Body of pancreas (tissue), 4 donors: Measurements from ENCODE around the gene GLI1. TPM values are rescaled to one million over a fixed set of nuclear protein-coding genes. Genes with fewer than 3 reads are reported as not detected.
A peak's percentile ranks its signal among the peaks of the same experiment; 100 is the strongest.

Experiments
- ATAC-seq: fragments of 150-250 bp; one replicate; pipeline ENCODE4 v1.9.1; 2016
- DNase-seq, 4 donors: peaks; one replicate each; pipeline ENCODE4 v3.0.0-alpha.2; 2019
- H3K27ac ChIP-seq, 4 donors: fragments of 200-600 bp; sonication (generic); 1 replicate in 3 of 4; 2 replicates in 1 of 4; pipeline versions ENCODE4 v1.5.1 to v1.6.1; 2016 to 2019; ENCODE audit warnings: mild to moderate bottlenecking in 1 of 4, mixed read lengths in 1 of 4, moderate library complexity in 1 of 4
- H3K27me3 ChIP-seq, 2 donors: fragments of 200-600 bp; sonication (generic); one replicate each; pipeline ENCODE4 v1.6.0; 2016; ENCODE audit warnings: mild to moderate bottlenecking in 1 of 2
- H3K36me3 ChIP-seq, 2 donors: fragments of 200-600 bp; sonication (generic); replicated peaks in 1 of 2; 2 replicates each; pipeline ENCODE4 v1.5.1; 2016; ENCODE audit warnings: low read depth in 2 of 2; ENCODE audit not compliant: insufficient read depth in 1 of 2
- H3K4me1 ChIP-seq: fragments of 200-600 bp; sonication (generic); one replicate; pipeline ENCODE4 v1.6.0; 2016
- H3K4me3 ChIP-seq, 2 donors: fragments of 200-600 bp; sonication (generic); 1 replicate in 1 of 2; 2 replicates in 1 of 2; pipeline ENCODE4 v1.5.1; 2016 to 2019
- H3K9me3 ChIP-seq, 3 donors: fragments of 200-600 bp; sonication (generic); 1 replicate in 2 of 3; 2 replicates in 1 of 3; pipeline ENCODE4 v1.5.1; 2016
- CTCF ChIP-seq, 7 experiments: fragments of 450-650 bp in 4 of 7; fragments of 200-600 bp in 3 of 7; sonication (generic) in 3 of 7; IDR thresholded peaks; one replicate each; pipeline ENCODE4 v1.5.1; 2016 to 2019; ENCODE audit warnings: antibody characterized with exemption in 7 of 7
- POLR2A ChIP-seq, 3 donors: fragments of 450-650 bp; IDR thresholded peaks; one replicate each; pipeline ENCODE4 v1.6.1; 2016; ENCODE audit warnings: antibody characterized with exemption in 3 of 3, mild to moderate bottlenecking in 2 of 3
- WGBS, 2 donors: methylation state at CpG; one replicate each; pipeline ENCODE4 v1.1.5; 2017; 5-methylcytosine and 5-hydroxymethylcytosine counted together
- intact Hi-C: fragments of 100-400 bp; cut with DNase I; formaldehyde crosslinking; loops from one replicate; pipeline ENCODE4 v1.15.1; 2023
- total RNA-seq, 2 donors: library from RNA; depleted of rRNA; stranded (reverse); fragments of >200 nt; gene quantifications; one replicate each; pipeline ENCODE4 v1.1.0, GENCODE V29; 2016

The GLI1 gene
- total RNA-seq, 2 donors from 2014 or later, result 1.0 TPM; not detected in 1

GRCh38 chr12:57479043-57479375, 19.4 kb downstream of the GLI1 start:
- Histone ChIP-seq H3K4me3 (no peak overlapping the region), H3K4me1 (peaks cover 15% of the 10 kb centered on the region), H3K9me3 (no peaks in the 10 kb centered on the region), H3K36me3 (no peaks in the 10 kb centered on the region), H3K27ac (peak overlapping the region in 2 of 4 donors; percentile 41 to 59), H3K27me3 (peaks cover 0 to 17% of the 10 kb centered on the region in 2 donors)
- WGBS, 2 donors, result 70 to 74% methylated on average over 6 to 10 of the region's 10 CpGs
- TF ChIP-seq POLR2A (IDR thresholded peaks at IDR 0.05) (no peak), CTCF (IDR thresholded peaks at IDR 0.05) (no peak)
- DNase-seq (no peak), ATAC-seq (no peak)
- intact Hi-C loops, result no loop called here

- H3K36me3 ChIP-seq, result no peaks in the 10 kb centered on the region
- ATAC-seq (no peak), DNase-seq (no peak)
- intact Hi-C loops, result no loop called here
- TF ChIP-seq CTCF (IDR thresholded peaks at IDR 0.05) (no peak), POLR2A (IDR thresholded peaks at IDR 0.05) (peak in 1 of 3 donors; percentile 9)
- H3K9me3 ChIP-seq, result no peaks in the 10 kb centered on the region
- H3K4me1 ChIP-seq, result peaks cover 15% of the 10 kb centered on the region
- H3K27ac ChIP-seq, result peak within 1 kb of the TSS in 2 of 4 donors; percentile 41 to 59
- H3K4me3 ChIP-seq, result no peak within 1 kb of the TSS
- H3K27me3 ChIP-seq, result peaks cover 0 to 17% of the 10 kb centered on the region in 2 donors
- 57 to 59% methylated on average over 6 of the region's 6 CpGs for WGBS, 2 donors
These were observed 20.0 kb downstream of the GLI1 start, which contains the start of gene ARHGAP9 for GRCh38 chr12:57479376-57480115. ARHGAP9 (minus strand) TSS chr12:57479866; CDS start chr12:57479406, 460 bp downstream.

GRCh38 chr12:57481671-57482070, 22.1 kb downstream of the GLI1 start:
- TF ChIP-seq CTCF (IDR thresholded peaks at IDR 0.05), result no peak
- no peak for TF ChIP-seq POLR2A (IDR thresholded peaks at IDR 0.05)

GRCh38 chr12:57483466-57483865, 23.9 kb downstream of the GLI1 start:
- H3K27ac ChIP-seq, result no peak overlapping the region
- peaks cover 5% of the 10 kb centered on the region for H3K4me1 ChIP-seq
- no peak for DNase-seq
- no peaks in the 10 kb centered on the region for H3K27me3 ChIP-seq
- no peaks in the 10 kb centered on the region for H3K36me3 ChIP-seq
- H3K4me3 ChIP-seq, result no peak overlapping the region
- no peaks in the 10 kb centered on the region for H3K9me3 ChIP-seq
- TF ChIP-seq CTCF (IDR thresholded peaks at IDR 0.05) (no peak), POLR2A (IDR thresholded peaks at IDR 0.05) (no peak)
- no peak for ATAC-seq
- 54 to 66% methylated on average over 5 of the region's 5 CpGs for WGBS, 2 donors
- intact Hi-C loops, result no loop called here

More at GRCh38 chr12:57481671-57482070, 22.1 kb downstream of the GLI1 start:
- Histone ChIP-seq H3K4me3 (no peak overlapping the region), H3K9me3 (no peaks in the 10 kb centered on the region), H3K27ac (no peak overlapping the region), H3K27me3 (peaks cover 0 to 2% of the 10 kb centered on the region in 2 donors), H3K36me3 (no peaks in the 10 kb centered on the region), H3K4me1 (no peaks in the 10 kb centered on the region)
- DNase-seq, result no peak
- intact Hi-C loops, result no loop called here
- no peak for ATAC-seq
- 61 to 72% methylated on average over 1 of the region's 1 CpG for WGBS, 2 donors

- DNase-seq (no peak), ATAC-seq (no peak)
- peaks cover 15% of the 10 kb centered on the region for H3K4me1 ChIP-seq
- intact Hi-C loops, result no loop called here
- H3K9me3 ChIP-seq, result no peaks in the 10 kb centered on the region
- no peaks in the 10 kb centered on the region for H3K27me3 ChIP-seq
- peaks cover 0 to 6% of the 10 kb centered on the region in 2 donors for H3K36me3 ChIP-seq
- no peak overlapping the region for H3K27ac ChIP-seq
- H3K4me3 ChIP-seq, result no peak overlapping the region
- TF ChIP-seq POLR2A (IDR thresholded peaks at IDR 0.05), result no peak
- TF ChIP-seq CTCF (IDR thresholded peaks at IDR 0.05), result no peak
These were observed 26.1 kb downstream of the GLI1 start for GRCh38 chr12:57485695-57486094.
